Endometrial microvascular endothelial cells (primary cell): ENCODE results near the gene LMAN2. TPM values are rescaled to one million over a fixed set of nuclear protein-coding genes. Genes with fewer than 3 reads are reported as not detected.
"Not testable (repeated sequence)": the region's sequence is repeated elsewhere in the genome, so short reads cannot be mapped to it uniquely, and the experiment has no call there.

ENCODE experiments used
- in situ Hi-C: cut with HindIII; loops from 2 replicates; pipeline ENCODE4 v1.10.0; 2017; ENCODE audit warnings: low sequenced_read_pairs, low pct_unique_long_range_greater_than_20kb; ENCODE audit errors: inconsistent ontology term
- total RNA-seq: library from RNA; depleted of rRNA; stranded (reverse); fragments of >200 nt; gene quantifications from one replicate; pipeline ENCODE4 v1.2.3, GENCODE V29; 2015; ENCODE audit errors: inconsistent ontology term

LMAN2 gene
- total RNA-seq, 1 donor from 2014 or later: 318 TPM

DNA sequence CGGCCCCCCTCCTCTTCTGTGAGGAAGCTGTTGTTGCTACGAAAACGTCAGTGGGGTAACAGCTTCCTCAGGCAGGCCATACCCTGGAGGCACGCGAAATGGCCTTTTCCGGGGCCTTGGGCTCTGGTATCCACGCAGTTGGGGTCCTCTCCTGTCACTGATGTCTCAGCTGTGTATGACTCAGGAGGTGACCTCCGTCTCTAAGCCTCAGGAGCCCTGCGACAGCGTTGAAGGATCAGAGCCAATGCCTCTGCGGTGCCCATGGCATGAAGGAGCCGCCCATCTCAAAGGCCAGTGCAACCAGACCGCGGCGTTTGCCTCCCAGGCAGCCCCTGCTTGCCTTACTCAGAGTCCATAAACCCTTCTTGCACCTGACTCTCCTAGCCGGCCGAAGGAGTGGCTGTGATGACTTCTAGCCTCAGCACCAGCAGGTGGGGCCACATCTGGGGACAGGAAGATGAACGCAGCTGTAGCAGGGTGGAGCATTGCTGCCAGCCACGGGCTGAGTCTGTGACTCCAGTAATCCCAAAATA, 38.8 kb downstream of the LMAN2 start:
- in situ Hi-C loops: no loop called here

DNA sequence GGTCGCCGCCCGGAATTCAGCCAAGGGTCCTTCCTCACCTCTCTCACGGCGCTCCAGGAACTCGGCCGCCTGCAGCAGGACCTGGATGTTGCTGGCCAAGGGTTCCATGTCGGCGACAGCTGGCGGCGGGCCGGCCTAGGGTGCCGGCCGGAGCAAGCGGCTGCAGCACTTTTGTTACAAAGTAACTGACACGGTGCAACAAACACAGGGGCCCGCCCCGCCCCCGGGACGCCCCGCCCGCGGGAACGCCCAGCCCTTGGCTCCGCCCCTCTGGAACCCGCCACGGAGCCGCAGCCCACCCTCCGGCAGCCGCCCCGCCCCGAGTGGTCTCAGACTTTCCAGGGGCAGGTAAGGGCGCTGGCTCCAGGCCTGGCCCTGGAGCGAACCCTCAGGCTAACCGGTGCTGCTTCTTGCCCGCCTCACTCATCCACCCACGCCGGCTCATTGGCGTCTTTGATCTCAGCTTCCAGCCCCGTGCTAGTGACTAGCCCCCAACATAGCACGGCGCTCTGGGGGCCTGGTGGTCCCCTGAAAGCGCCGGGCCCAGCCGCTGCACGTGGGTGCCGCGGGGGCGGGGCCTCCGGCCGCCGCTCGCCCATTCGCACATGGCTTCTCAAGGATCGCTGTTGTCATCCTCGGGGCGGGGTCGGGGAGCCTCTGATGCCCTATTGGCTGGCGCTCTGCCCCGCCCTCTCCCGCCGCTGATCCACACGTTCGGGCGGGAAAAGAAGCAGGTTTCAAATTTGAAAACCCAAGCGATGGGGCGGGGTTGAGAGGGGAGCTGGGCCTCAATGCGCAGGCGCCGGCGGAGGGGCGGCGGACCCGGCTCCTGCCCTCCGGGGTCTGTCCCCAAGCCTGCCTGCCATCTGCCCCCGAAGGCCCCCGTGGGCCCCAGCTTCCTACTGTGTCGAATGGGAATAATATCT, 39.5 kb downstream of the LMAN2 start, which contains the start of gene MXD3:
Gene MXD3 (minus strand): TSS at position 176 of the 926 bp plus-strand sequence. CDS start 68 bp downstream, at position 108.
- in situ Hi-C loops: no loop called here

DNA sequence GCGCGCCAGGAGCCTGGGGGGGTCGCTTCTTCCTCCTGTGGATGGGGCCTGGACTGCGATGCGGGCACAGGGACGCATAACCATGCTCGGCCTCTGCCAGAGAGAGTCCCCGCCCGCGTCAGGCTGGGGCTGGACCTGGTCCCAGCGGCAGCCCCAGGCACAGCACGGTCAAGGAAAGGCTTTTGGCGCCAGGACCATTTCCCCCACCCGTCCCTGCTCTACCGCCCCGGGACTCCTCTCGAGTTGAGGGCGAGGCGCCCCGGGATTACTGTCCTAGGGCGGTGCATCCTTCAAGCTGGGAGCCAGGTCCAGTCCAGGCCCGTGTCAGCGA, 40.1 kb downstream of the LMAN2 start:
- in situ Hi-C loops: no loop called here

DNA sequence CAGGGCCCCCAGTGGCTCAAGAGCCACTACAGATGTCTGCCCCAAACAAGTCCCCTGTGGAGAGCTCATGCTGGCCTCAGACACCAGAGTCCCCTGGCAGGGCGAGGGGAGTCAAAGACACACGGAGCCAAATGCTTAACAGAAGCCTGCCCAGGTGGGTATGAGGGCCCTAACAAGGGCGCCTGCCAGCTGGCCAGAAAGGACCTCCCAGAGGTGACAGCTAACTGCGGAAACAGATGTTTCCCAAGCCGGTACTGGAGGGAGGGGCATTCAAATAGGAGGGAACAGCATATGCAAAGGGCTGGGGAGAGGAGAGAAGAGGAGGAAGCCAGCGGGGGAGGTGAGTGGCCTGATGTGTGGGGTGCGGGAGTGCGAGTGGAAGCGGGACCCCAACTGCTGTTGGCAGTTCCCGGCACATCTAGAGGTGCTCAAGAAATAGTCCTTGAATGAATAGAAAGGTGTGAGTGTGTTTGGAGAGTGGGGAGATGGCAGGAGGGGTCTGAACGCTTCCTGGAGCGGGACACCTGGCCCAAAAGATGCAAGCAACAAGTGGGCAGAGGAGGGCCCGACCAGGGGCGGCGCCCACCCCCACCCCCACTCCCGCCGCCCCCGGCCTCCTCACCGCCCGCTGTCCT, 40.6 kb downstream of the LMAN2 start:
- in situ Hi-C loops: no loop called here

DNA sequence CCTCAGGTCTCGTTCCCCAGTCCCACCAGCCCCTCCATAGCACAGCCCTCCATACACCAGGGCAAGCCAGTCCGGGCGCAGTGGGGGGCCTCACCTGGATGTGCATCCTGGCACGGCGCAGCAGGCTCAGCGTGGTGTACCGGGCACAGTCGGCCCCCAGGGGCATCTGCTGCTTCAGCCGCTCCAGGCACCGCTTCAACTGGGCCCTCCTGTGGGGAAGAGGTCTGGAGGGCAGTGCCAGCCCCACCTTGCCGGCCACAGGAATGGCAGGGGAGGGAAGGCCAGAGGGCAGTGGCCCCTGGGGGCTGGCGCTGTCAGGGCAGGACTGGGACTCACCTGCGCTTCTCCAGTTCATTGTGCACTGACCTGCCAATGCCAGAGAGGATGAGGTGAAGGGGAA, 41.1 kb downstream of the LMAN2 start:
- in situ Hi-C loops: no loop called here

DNA sequence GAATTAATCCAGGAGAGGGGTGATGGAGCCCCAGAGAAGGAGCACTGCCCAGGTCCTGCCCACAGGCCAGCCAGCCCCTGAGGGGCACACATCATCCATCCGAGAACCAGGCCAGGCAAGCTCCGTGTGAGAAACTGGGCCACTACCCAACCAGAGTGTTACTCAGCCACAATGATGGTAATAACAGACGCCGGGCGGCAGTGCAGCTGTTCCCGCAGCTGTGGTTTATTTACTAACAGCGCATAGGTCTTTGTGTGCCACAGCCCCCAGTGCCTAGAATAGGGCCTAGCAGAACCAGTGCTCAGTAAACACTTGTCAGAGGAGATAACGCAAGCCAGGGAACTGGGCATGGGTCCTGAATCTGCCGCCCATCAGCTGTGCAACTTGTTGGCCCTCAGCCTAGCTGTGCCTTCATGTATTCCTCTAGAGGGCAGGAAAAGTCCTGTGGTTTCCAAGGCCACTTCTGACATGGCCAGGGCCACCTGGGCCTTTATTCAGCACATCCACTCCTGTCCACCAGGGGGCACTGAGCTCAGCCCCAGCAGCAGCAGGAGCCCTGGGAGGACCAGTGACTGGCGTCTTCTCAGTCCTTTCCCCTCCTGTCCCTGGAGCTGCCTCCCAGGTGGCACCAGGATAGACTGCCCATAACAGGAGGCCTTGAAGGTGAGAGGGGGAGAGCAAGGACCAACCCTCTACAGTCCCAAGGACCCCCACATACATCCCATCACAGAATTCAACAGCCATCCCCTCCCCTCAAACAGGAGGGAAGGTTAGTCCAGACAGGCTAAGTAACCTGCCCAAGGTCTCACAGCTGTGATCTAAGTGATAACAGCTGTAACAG, 41.9 kb downstream of the LMAN2 start:
- in situ Hi-C loops: no loop called here

DNA sequence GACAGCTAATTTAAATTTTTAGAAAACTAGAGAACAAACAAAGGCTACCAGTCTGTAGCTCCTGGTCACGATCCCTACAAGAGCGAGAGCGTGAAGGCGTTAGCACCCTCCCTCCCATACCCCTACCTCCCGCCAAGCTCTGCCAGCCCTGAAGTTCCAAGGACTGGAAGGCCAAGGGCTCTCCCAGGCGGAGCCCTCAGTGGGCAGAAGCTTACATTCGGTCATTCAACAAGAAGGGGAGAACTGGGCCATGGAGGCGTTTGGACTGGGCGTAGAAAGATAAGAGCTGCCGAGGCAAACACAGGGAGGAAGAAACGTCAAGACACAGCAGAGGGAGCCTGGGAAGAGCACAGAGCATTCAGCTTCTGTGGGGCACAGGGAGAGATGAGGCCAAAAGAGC, 42.7 kb downstream of the LMAN2 start:
- in situ Hi-C loops: no loop called here

DNA sequence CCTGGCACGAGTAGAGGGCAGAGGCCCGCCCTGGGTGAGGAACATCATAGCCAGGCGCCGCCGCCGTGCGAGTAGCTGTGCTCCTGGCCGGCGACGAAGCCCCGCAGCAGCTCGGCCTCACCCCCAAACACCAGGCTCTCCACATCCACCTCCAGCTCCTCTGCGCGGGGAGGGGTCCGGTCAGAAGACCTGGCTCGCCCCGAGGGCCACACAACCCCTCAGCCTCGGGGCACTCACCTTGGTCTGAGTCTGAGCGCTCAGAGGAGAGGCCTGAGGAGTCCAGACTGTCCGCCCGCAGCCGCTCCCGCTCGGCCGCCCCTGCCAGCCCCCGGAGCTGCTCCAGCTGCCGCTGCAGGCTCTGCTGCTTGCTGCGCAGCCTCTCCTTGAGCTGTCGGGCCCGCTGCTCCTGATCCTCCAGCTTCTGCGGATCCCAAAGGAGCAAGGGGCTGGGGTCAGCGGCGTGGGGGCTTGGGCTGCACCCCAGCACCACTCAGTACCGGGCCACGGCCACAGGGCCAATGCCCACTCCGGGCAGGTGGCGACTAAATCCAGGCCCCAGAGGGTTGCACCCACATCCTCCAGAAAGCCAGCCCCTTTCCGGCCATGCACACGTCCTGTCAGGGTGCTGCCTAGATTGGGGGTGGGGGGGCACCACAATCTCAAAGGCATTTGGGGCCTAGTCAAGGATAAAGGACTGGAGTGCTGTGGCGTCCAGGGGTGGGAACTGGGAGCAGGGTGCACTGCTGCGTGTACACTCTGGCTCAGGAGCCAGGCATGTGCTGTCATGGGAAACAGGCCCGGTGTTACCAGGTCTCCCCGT, 43.7 kb downstream of the LMAN2 start:
- in situ Hi-C loops: no loop called here

DNA sequence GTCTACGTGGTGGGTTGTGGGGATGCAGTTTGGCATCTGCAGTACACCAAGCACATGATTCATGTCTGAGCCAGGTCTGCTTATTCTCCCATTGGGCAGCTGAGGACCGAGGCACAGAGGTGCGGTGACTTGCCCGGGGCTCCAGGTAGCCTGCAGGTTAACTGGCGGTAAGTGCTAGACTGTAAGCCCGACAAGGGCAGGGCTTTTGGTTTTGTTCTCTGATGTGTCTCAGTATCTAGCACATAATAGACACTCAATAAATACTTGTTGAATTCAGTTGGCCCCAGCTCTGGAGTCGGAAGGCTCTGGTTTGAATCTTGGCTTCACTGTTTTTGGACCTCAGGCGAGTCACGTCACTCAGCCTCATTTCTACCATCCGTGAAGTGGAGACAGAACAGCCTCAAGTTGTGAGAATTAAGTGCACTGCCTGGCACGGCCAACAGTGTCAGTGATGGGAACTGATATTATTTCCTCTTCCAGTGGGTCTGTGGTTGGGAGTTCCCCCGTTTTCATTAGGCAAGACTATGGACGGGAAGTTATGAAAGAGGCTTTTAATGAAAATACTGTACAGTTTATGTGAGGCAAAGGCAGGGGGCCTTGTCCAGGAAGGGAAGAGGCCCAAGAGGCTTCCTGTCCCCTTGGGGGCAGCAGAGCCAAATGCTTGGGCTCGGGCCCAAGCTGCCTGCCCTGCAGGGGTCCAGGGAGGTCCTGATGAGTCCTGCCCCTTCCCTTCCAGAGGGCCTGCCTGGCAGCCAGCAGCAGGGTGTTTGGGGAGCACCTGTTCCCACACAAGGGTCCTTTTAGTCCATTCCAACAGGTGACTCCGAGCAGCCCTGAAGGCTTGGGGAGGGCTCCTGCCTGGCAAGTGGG, 44.6 kb downstream of the LMAN2 start:
- in situ Hi-C loops: no loop called here

DNA sequence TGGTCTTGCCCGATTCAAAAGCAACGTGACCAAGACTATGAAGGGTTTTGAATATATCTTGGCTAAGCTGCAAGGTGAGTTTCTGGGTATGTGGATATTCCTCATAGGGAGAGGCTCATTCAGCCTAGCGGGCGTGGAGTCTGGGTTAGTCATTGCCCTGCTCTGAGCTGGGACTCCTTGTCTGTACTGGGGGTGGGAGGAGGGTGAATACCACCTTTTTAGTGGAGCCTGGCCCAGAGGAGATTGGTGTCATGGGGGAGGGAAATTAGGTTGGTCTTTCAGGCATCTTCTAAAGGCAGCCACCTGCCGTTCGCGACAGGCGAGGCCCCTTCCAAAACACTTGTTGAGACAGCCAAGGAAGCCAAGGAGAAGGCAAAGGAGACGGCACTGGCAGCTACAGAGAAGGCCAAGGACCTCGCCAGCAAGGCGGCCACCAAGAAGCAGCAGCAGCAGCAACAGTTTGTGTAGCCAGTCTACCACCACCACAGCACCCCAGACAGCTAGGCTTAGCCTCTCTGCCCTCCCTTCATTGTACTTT, 45.3 kb downstream of the LMAN2 start:
- in situ Hi-C loops: not testable (repeated sequence)

DNA sequence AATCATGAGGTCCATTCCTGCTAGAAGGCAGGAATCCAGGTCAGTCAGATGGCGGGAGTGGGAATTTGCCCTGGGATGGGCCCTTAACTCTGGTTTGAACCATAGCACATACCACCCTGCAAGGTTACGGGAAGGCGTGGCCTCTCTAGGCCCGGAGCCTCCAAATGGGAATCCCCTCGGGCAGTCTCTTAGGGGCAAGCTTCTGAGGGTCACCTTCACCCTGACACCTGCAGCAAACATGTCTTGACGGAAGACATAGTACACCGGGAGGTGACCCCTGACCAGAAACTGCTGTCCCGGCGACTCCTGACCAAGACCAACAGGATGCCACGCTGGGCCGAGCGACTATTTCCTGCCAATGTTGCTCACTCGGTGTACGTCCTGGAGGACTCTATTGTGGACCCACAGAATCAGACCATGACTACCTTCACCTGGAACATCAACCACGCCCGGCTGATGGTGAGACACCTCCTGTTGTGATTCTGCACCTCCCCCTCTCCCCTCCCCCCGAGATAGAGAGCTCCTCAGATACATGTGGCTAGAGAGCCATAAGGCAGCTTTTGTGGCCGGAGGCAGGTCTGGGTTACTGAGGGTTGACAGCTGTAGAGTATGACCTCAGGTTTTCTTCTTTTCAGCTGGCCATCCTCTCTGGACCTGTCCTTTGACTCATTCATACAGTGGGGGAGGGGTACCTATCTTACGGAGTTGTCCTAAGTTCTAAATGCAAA, 46.9 kb downstream of the LMAN2 start:
- in situ Hi-C loops: no loop called here

DNA sequence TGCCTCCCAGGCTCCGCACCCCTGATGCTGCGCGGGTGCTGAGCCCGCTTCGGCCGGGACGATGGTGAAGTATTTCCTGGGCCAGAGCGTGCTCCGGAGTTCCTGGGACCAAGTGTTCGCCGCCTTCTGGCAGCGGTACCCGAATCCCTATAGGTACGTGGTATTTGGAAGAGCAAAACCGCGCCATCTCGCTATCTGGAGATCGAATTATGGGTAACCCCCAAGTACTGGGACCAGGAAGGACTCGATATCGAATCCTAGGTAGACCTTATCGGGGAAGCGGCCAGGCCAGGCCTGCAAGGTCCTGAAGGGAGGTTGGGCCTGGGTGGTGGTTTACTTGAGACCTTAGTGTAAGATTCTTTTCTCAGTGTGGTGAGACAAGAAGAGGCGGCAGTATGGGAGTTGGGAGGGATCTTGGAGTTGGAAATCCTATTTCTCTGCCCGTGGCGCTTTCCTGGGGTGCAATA, 47.5 kb downstream of the LMAN2 start:
- in situ Hi-C loops: no loop called here

DNA sequence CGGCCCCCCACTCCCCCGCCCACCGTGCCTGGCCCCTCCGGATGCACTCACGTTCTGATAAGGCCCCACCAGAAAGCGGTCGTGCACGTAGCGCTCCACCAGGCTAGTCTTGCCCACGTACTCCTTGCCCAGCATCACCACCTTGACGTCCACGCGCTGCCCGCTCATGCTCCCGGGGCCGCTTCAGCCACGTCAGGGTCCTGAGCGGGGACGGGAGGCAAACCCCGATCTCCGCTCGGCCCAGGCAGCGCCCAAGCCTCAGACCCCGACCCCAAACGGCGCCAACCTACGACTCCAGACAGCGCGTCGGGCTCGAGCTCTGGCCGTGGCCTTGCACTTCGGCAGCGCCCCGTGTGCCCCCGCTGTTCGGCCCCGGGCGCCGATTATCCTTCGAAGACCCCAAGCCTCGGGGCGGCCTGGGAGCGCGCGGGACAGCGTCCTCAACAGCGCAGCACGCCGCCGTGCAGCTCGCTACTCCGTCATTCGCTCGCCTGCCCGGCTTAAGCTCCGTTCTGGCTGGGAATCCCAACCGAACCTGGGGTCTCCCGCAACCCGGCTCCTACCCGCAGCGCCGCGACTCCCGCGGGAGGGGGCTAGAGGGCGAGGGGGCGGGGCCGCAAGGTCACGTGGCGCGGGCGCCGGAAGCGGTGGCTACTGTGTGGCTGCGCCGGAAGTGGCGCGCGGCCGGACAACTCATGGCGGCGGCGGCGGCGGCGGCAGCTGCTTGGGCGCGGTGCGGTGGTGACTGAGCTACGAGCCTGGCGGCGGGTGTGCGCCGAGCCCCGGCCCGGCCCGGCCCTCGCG, 48.1 kb downstream of the LMAN2 start, which contains the start of the genes PRELID1 and RAB24:
Gene PRELID1 (plus strand): TSS at position 679 of the 804 bp plus-strand sequence. CDS start 187 bp downstream, outside the sequence.
Gene RAB24 (minus strand): TSS at position 599 of the 804 bp plus-strand sequence. CDS start 431 bp downstream, at position 168.
- in situ Hi-C loops: no loop called here

DNA sequence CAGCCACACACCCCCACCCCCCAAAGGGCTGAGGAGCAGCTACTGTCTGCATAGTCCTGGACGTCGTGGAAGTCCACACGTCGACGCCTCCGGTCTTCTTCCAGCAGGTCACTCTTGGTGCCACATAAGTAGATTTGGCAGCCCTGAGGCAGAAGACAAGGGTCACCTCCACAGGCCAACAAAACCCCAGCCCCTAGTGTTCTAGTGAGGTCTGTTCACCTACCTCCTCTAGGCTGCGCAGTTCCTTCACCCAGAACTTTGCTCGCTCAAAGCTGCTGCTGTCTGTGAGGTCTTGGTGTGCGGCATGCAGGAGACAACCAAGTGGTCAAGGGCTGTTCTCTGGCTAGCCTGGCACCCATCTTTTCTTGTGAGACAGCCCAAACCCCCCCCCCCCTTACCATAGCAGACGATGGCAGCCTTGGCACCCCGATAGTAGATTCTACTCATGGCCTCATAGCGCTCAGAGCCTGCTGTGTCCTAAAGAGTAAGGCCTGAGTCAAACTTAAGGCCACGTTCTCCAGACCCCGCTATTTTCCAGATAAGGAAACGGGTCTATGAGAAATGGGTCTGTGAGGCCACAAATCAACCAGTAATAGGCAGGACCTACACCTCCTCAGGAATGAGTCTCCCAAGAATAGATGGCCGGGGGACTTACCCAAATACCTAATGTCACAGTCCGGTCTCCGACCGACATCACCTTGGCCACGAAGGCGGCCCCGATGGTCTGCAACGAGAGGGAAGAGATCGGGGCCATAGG, 48.9 kb downstream of the LMAN2 start:
- in situ Hi-C loops: no loop called here
